Caco-2 (cell line): Measurements from ENCODE around the gene AKR1B1. TPM values are rescaled to one million over a fixed set of nuclear protein-coding genes. Genes with fewer than 3 reads are reported as not detected.
"Not testable (repeated sequence)": the region's sequence is repeated elsewhere in the genome, so short reads cannot be mapped to it uniquely, and the experiment has no call there.

ENCODE experiments used
- BruUV-seq: library from RNA; stranded (reverse); fragments of 400-500 nt; replicated peaks from 2 replicates; lab custom pipeline; 2021; lab: Mats Ljungman, UMichigan
- CTCF ChIA-PET: fragments of 300-600 bp; sonication (Branson Sonifier 250); formaldehyde crosslinking; loops from one replicate; lab custom pipeline; 2022; ENCODE audit warnings: antibody characterized with exemption; lab: Charles Lee
- POLR2A ChIA-PET: fragments of 300-600 bp; sonication (Branson Sonifier 250); formaldehyde crosslinking; loops from one replicate; lab custom pipeline; 2022; ENCODE audit warnings: antibody characterized with exemption; lab: Charles Lee
- DNase-seq, 2 experiments: peaks; one replicate each; pipeline versions ENCODE4 v3.0.0 to v3.0.0-alpha.2; 2020 to 2022
- H3K27me3 ChIP-seq: replicated peaks from 2 replicates; pipeline ENCODE4 v1.6.0; 2011; ENCODE audit warnings: low read length; ENCODE audit not compliant: control insufficient read depth, insufficient read depth
- H3K36me3 ChIP-seq: 2 replicates; pipeline ENCODE4 v1.5.1; 2011; ENCODE audit warnings: low read length; ENCODE audit not compliant: control insufficient read depth, insufficient read depth
- H3K4me1 ChIP-seq: fragments of 250-450 bp; sonication (Bioruptor Pico); 2 replicates; pipeline ENCODE4 v1.5.1; 2020; ENCODE audit warnings: mild to moderate bottlenecking
- H3K4me3 ChIP-seq: 2 replicates; pipeline ENCODE4 v1.5.1; 2011; ENCODE audit warnings: low read depth, mild to moderate bottlenecking, control low read depth, low read length
- H3K9me3 ChIP-seq: fragments of 250-450 bp; sonication (Bioruptor Pico); 2 replicates; pipeline ENCODE4 v1.5.1; 2020; ENCODE audit warnings: mild to moderate bottlenecking, moderate library complexity
- H3K27ac Mint-ChIP-seq: one replicate; pipeline ENCODE4 v1.8.0; 2022; ENCODE audit warnings: mixed read lengths; ENCODE audit not compliant: unreplicated experiment
- H3K27me3 Mint-ChIP-seq: one replicate; pipeline ENCODE4 v1.8.0; 2022; ENCODE audit warnings: mixed read lengths; ENCODE audit not compliant: insufficient read depth, unreplicated experiment
- H3K36me3 Mint-ChIP-seq: one replicate; pipeline ENCODE4 v1.8.0; 2022; ENCODE audit warnings: mild to moderate bottlenecking, mixed read lengths; ENCODE audit not compliant: insufficient read depth, unreplicated experiment
- H3K4me1 Mint-ChIP-seq: one replicate; pipeline ENCODE4 v1.8.0; 2022; ENCODE audit warnings: low read depth, mixed read lengths; ENCODE audit not compliant: unreplicated experiment
- H3K4me3 Mint-ChIP-seq: one replicate; pipeline ENCODE4 v1.8.0; 2022; ENCODE audit warnings: mild to moderate bottlenecking, moderate library complexity, mixed read lengths; ENCODE audit not compliant: unreplicated experiment
- H3K9me3 Mint-ChIP-seq: one replicate; pipeline ENCODE4 v1.8.0; 2022; ENCODE audit warnings: mixed read lengths; ENCODE audit not compliant: unreplicated experiment
- CTCF ChIP-seq, 2 experiments: fragments of 200-600 bp in 1 of 2; IDR thresholded peaks; 1 replicate in 1 of 2; 2 replicates in 1 of 2; pipeline versions ENCODE4 v1.5.1 to v1.8.0; 2011 to 2022; ENCODE audit warnings: antibody characterized with exemption in 1 of 2, control low read depth in 1 of 2, inconsistent platforms in 1 of 2, low read depth in 1 of 2, low read length in 1 of 2, mild to moderate bottlenecking in 1 of 2, moderate library complexity in 1 of 2; ENCODE audit not compliant: insufficient read depth in 1 of 2, severe bottlenecking in 1 of 2, unreplicated experiment in 1 of 2
- intact Hi-C: fragments of 100-400 bp; cut with micrococcal nuclease; formaldehyde crosslinking; loops from one replicate; pipeline ENCODE4 v1.10.0; 2022; ENCODE audit not compliant: unreplicated experiment
- total RNA-seq: library from RNA; stranded (reverse); gene quantifications from 2 replicates; pipeline ENCODE4 v1.2.3, GENCODE V29; 2022

The AKR1B1 gene
- total RNA-seq, 1 experiment from 2014 or later = 58.6 TPM

DNA sequence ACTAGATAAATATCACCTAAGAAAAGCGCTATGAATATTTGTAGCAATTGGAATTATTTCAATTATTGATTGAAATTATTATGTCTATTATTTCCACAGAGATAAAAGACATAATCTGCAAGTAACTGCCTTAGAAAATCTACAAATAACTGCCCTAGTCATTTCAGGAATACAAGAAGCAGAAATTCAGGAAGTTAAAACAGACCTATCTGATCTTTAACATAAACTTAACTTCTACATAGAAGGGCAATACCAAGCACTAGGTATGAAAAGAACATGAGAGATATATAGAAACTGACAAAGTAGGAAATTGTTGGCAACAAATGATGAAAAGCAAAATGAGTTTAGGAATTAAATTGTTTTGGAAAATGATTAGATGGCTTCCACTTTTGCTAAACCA lies 36.6 kb upstream of the AKR1B1 start:
- Histone ChIP-seq H3K27me3 (peaks cover 2% of the 10 kb centered on the region; the same call in 1 of the 2 replicates), H3K4me3 (no peak overlapping the region), H3K9me3 (no peaks in the 10 kb centered on the region), H3K4me1 (no peaks in the 10 kb centered on the region), H3K36me3 (no peaks in the 10 kb centered on the region)
- CTCF ChIA-PET = no interaction called here
- no peak overlapping the region for H3K4me3 Mint-ChIP-seq
- H3K36me3 Mint-ChIP-seq = no peaks in the 10 kb centered on the region
- BruUV-seq = no TSS peak
- no peaks in the 10 kb centered on the region for H3K9me3 Mint-ChIP-seq
- peaks cover 15% of the 10 kb centered on the region for H3K27me3 Mint-ChIP-seq
- no peak for DNase-seq
- TF ChIP-seq CTCF (IDR thresholded peaks at IDR 0.05; ENCODE audit: insufficient read depth in 1 of 2, low read depth in 1 of 2, low read length in 1 of 2, severe bottlenecking in 1 of 2, unreplicated experiment in 1 of 2) = no peak
- intact Hi-C loops = no loop called here
- POLR2A ChIA-PET = no interaction called here
- H3K4me1 Mint-ChIP-seq = no peaks in the 10 kb centered on the region
- H3K27ac Mint-ChIP-seq = no peak overlapping the region

- Mint-ChIP-seq H3K27me3 (peaks cover 15% of the 10 kb centered on the region), H3K4me3 (no peak overlapping the region), H3K27ac (no peak overlapping the region), H3K36me3 (no peaks in the 10 kb centered on the region), H3K4me1 (no peaks in the 10 kb centered on the region), H3K9me3 (no peaks in the 10 kb centered on the region)
- Histone ChIP-seq H3K9me3 (no peaks in the 10 kb centered on the region), H3K36me3 (no peaks in the 10 kb centered on the region), H3K27me3 (peaks cover 2% of the 10 kb centered on the region; the same call in 1 of the 2 replicates), H3K4me3 (no peak overlapping the region), H3K4me1 (no peaks in the 10 kb centered on the region)
- BruUV-seq = no TSS peak
- DNase-seq = no peak
- CTCF ChIA-PET = no interaction called here
- TF ChIP-seq CTCF (IDR thresholded peaks at IDR 0.05; ENCODE audit: insufficient read depth in 1 of 2, low read depth in 1 of 2, low read length in 1 of 2, severe bottlenecking in 1 of 2, unreplicated experiment in 1 of 2) = no peak
- intact Hi-C loops = no loop called here
- POLR2A ChIA-PET = no interaction called here
Measured at GRCh38 chr7:134493091-134493490, 34.2 kb upstream of the AKR1B1 start.

GRCh38 chr7:134487721-134488120 lies 28.8 kb upstream of the AKR1B1 start:
- POLR2A ChIA-PET, CTCF ChIA-PET, H3K4me1 Mint-ChIP-seq, H3K4me1 ChIP-seq, intact Hi-C loops, DNase-seq, H3K27me3 Mint-ChIP-seq, H3K9me3 ChIP-seq, H3K36me3 ChIP-seq, H3K4me3 ChIP-seq, H3K4me3 Mint-ChIP-seq, H3K27ac Mint-ChIP-seq, H3K27me3 ChIP-seq, H3K36me3 Mint-ChIP-seq, BruUV-seq: not testable (repeated sequence)
- peaks cover 25% of the 10 kb centered on the region for H3K9me3 Mint-ChIP-seq

DNA sequence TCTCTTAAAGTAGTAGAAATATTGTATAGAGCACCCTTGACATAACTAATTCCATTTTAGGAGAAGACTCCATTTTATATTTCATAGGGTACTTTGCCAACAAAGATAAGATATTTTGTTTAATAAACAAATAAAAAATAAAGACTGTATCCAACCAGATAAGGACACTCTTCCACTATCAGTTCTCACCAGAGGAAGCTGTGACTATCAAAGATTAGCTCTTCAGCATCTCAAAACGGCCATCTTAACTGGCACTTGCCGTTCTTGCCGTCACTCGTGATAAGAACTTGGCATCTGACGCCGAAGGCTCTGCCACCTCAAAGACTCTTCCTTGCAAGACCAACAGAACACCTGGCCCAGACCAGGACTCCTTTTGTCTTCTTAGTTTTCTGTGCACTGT lies 26.3 kb upstream of the AKR1B1 start:
- DNase-seq = no peak
- Mint-ChIP-seq H3K27ac (no peak overlapping the region), H3K9me3 (peaks cover 26% of the 10 kb centered on the region), H3K27me3 (no peaks in the 10 kb centered on the region), H3K4me1 (no peaks in the 10 kb centered on the region), H3K36me3 (no peaks in the 10 kb centered on the region), H3K4me3 (no peak overlapping the region)
- intact Hi-C loops = no loop called here
- Histone ChIP-seq H3K4me1 (peaks cover 10% of the 10 kb centered on the region), H3K9me3 (no peaks in the 10 kb centered on the region; the same call in 1 of the 2 replicates), H3K4me3 (no peak overlapping the region), H3K27me3 (no peaks in the 10 kb centered on the region), H3K36me3 (no peaks in the 10 kb centered on the region)
- POLR2A ChIA-PET = no interaction called here
- no TSS peak for BruUV-seq
- TF ChIP-seq CTCF (IDR thresholded peaks at IDR 0.05; ENCODE audit: insufficient read depth in 1 of 2, low read depth in 1 of 2, low read length in 1 of 2, severe bottlenecking in 1 of 2, unreplicated experiment in 1 of 2) = no peak
- CTCF ChIA-PET = no interaction called here
